Pancreas (tissue), 10 donors: ENCODE data around the gene COQ8A. TPM values are rescaled to one million over a fixed set of nuclear protein-coding genes. Genes with fewer than 3 reads are reported as not detected.

ENCODE experiments used
- ATAC-seq, 4 donors: fragments of 200-7000 bp; cut with Tn5 transposase; one replicate each; pipeline versions ENCODE4 v1.8.0 to v1.9.1; 2020; ENCODE audit warnings: mild to moderate bottlenecking in 4 of 4, moderate library complexity in 4 of 4
- DNase-seq, 6 donors: peaks; one replicate each; pipeline ENCODE4 v3.0.0-alpha.2; 2020
- FAIRE-seq: peaks from 2 replicates; lab custom pipeline; 2012; peaks lifted over from hg19 to GRCh38; lab: Jason Lieb, UNC
- H3K27ac ChIP-seq, 4 donors: fragments of 200-600 bp; sonication (generic); 1 replicate in 3 of 4; 2 replicates in 1 of 4; pipeline versions ENCODE4 v1.5.0 to v1.8.0; 2020
- H3K27me3 ChIP-seq, 4 donors: fragments of 200-600 bp; one replicate each; pipeline ENCODE4 v1.8.0; 2021
- H3K36me3 ChIP-seq, 3 donors: fragments of 200-600 bp; sonication (generic) in 1 of 3; one replicate each; pipeline versions ENCODE4 v1.5.0 to v1.8.0; 2020 to 2021
- H3K4me1 ChIP-seq, 3 donors: fragments of 200-600 bp; one replicate each; pipeline ENCODE4 v1.8.0; 2021
- H3K4me3 ChIP-seq, 4 donors: fragments of 200-600 bp; sonication (generic) in 2 of 4; one replicate each; pipeline versions ENCODE4 v1.5.0 to v1.8.0; 2020 to 2021
- H3K9me3 ChIP-seq, 4 donors: fragments of 200-600 bp; one replicate each; pipeline ENCODE4 v1.8.0; 2021
- CTCF ChIP-seq, 4 donors: fragments of 200-600 bp; sonication (generic) in 3 of 4; IDR thresholded peaks; one replicate each; pipeline versions ENCODE4 v1.5.0 to v1.8.0; 2021; ENCODE audit warnings: antibody characterized with exemption in 4 of 4
- WGBS, 2 donors: extraction: QIAGEN DNeasy Blood & Tissue Kit; methylation state at CpG; one replicate each; pipeline ENCODE4 v1.1.7; 2013; 5-methylcytosine and 5-hydroxymethylcytosine counted together
- intact Hi-C, 3 donors: fragments of 100-400 bp; cut with DNase I; formaldehyde crosslinking; loops; one replicate each; pipeline versions ENCODE4 v1.11.1 to v1.14.2; 2022
- polyA plus RNA-seq, 2 donors: library from polyadenylated mRNA; stranded (reverse); fragments of 200-250 nt; gene quantifications; one replicate each; pipeline ENCODE4 v1.2.3, GENCODE V29; 2013
- total RNA-seq, 6 donors: library from RNA; stranded (reverse); fragmentation: NEBNext Ultra II Directional in 4 of 6; extraction: Animal tissue kit (Norgen Biotek cat#: 25700) in 4 of 6; gene quantifications; one replicate each; pipeline versions ENCODE4 v1.2.1 to v1.2.4, GENCODE V29; 2021 to 2023
- donor health status: healthy with polysubstance abuse.
- donor health status: DM: no; HTN: no; CAD: no; lungs with moderate emphysema.
- donor health status: DM: no; HTN: no; CAD: no.
- donor health status: control.
- donor health status: control.
- donor health status: Bipolar disorder and iron deficiency.
- donor health status: DM: yes; HTN: yes; CAD: no.
- donor health status: DM: no; HTN: no; CAD: no.
- donor health status: DM: no; HTN: no; CAD: no.
- donor health status: DM: yes; HTN: yes; CAD: no.

COQ8A gene
- total and polyA plus RNA-seq, 8 donors: 61.2 to 169 (median 92.5) TPM

DNA sequence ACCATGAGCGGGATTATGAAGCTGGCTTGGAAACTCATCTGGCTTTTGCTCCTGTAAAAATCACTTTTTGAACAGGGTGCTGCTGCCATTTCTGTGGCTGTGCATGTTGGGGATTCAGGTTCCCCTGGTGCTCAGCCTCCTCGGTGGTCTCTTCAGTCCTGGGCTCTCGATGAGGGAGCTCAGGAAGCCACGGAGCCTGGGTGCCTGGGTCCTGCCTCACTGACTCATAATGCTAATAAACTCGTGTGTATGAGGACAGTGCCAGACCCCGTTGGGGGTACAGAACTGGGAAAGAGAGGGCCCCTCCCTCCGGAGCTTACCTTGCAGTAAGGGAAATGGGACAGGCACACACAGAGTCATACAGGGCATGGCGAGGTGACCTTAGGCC is 5.8 kb downstream of the COQ8A start:
- 22 to 24% methylated on average over 8 of the region's 8 CpGs for WGBS, 2 donors
- peaks cover 0 to 7% (median 0%) of the 10 kb centered on the region in 3 donors for H3K36me3 ChIP-seq
- H3K4me1 ChIP-seq: peaks cover 36 to 63% (median 38%) of the 10 kb centered on the region in 3 donors
- TF ChIP-seq CTCF (IDR thresholded peaks at IDR 0.05): no peak
- H3K27ac ChIP-seq: peak overlapping the region; percentile 88 to 98 (median 92)
- DNase-seq (peak in 1 of 6 donors; percentile 46), ATAC-seq (peak in 2 of 4 donors; percentile 0 to 1), FAIRE-seq (no peak)
- no peaks in the 10 kb centered on the region for H3K9me3 ChIP-seq
- intact Hi-C loops: no loop called here
- H3K27me3 ChIP-seq: no peaks in the 10 kb centered on the region
- H3K4me3 ChIP-seq: peak overlapping the region in 3 of 4 donors; percentile 2 to 25 (median 23)

GRCh38 chr1:226946285-226946684 is 6.2 kb downstream of the COQ8A start:
- no peak for TF ChIP-seq CTCF (IDR thresholded peaks at IDR 0.05)
- 60 to 70% methylated on average over 9 of the region's 9 CpGs for WGBS, 2 donors
- peaks cover 36 to 67% (median 38%) of the 10 kb centered on the region in 3 donors for H3K4me1 ChIP-seq
- peaks cover 0 to 7% (median 0%) of the 10 kb centered on the region in 3 donors for H3K36me3 ChIP-seq
- no peak for DNase-seq
- no peaks in the 10 kb centered on the region for H3K9me3 ChIP-seq
- H3K27ac ChIP-seq: peak overlapping the region; percentile 88 to 98 (median 92)
- intact Hi-C loops: no loop called here
- no peak for ATAC-seq
- no peak for FAIRE-seq
- H3K4me3 ChIP-seq: peak overlapping the region in 3 of 4 donors; percentile 2 to 25 (median 23)
- no peaks in the 10 kb centered on the region for H3K27me3 ChIP-seq

DNA sequence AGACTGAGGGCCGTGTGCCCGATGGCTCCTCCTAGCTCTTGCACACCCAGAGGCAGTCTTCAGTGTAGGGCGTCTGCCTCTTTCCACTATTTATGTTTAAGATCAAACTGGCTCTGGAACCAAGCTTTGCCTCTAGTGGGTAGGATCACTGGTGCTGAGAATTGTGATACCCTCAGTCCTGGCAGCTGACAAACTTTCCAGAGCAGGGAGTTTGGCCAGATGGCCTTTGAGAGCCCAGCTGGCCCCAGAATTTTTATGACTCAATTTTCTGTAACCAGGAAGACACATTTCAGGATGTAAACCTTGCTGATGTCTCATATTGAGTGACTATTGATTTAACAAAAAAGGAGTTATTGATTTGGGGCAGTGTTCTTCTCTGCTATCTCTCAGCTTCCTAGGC is 6.7 kb downstream of the COQ8A start:
- peaks cover 0 to 7% (median 0%) of the 10 kb centered on the region in 3 donors for H3K36me3 ChIP-seq
- FAIRE-seq (no peak), ATAC-seq (peak in 3 of 4 donors; percentile 4 to 18 (median 5)), DNase-seq (peak in 2 of 6 donors; percentile 63 to 64)
- no peaks in the 10 kb centered on the region for H3K27me3 ChIP-seq
- WGBS, 2 donors: 44 to 47% methylated on average over 3 of the region's 3 CpGs
- peak overlapping the region; percentile 88 to 98 (median 92) for H3K27ac ChIP-seq
- TF ChIP-seq CTCF (IDR thresholded peaks at IDR 0.05): no peak
- peaks cover 36 to 66% (median 38%) of the 10 kb centered on the region in 3 donors for H3K4me1 ChIP-seq
- peak overlapping the region in 1 of 4 donors; percentile 23 for H3K4me3 ChIP-seq
- H3K9me3 ChIP-seq: no peaks in the 10 kb centered on the region
- intact Hi-C loops: no loop called here

GRCh38 chr1:226948051-226948450 is 8.0 kb downstream of the COQ8A start:
- FAIRE-seq (no peak), DNase-seq (no peak), ATAC-seq (no peak)
- H3K27me3 ChIP-seq: no peaks in the 10 kb centered on the region
- peaks cover 0 to 7% (median 0%) of the 10 kb centered on the region in 3 donors for H3K36me3 ChIP-seq
- 94 to 98% methylated on average over 2 of the region's 2 CpGs for WGBS, 2 donors
- H3K4me1 ChIP-seq: peaks cover 36 to 61% (median 39%) of the 10 kb centered on the region in 3 donors
- H3K4me3 ChIP-seq: no peak overlapping the region
- H3K27ac ChIP-seq: peak overlapping the region in 3 of 4 donors; percentile 88 to 98 (median 90)
- TF ChIP-seq CTCF (IDR thresholded peaks at IDR 0.05): no peak
- intact Hi-C loops: no loop called here
- no peaks in the 10 kb centered on the region for H3K9me3 ChIP-seq

DNA sequence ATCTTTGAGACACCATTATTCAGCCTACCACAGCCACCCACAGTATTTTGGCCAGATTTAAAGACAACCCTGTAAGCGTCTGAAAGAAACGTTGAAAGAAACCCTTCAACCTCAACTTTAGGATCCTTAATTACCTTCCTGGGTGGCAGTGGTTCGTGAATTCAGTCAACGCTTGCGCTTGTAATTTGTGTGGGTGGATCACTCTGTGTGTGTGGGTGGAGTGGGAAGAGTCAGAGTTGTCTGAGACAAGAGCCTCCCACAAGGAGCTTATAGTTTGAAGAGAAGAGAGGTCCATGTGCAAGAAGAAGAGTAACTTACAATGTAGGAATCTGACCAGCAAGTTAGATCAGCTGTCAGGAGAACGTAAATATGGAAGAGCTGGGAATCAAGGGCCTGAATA is 8.4 kb downstream of the COQ8A start:
- FAIRE-seq: no peak
- H3K4me3 ChIP-seq: no peak overlapping the region
- no peaks in the 10 kb centered on the region for H3K9me3 ChIP-seq
- intact Hi-C loops: no loop called here
- TF ChIP-seq CTCF (IDR thresholded peaks at IDR 0.05): no peak
- no peak for ATAC-seq
- H3K36me3 ChIP-seq: peaks cover 0 to 7% (median 0%) of the 10 kb centered on the region in 3 donors
- peaks cover 34 to 59% (median 39%) of the 10 kb centered on the region in 3 donors for H3K4me1 ChIP-seq
- 94 to 98% methylated on average over 6 of the region's 6 CpGs for WGBS, 2 donors
- H3K27me3 ChIP-seq: no peaks in the 10 kb centered on the region
- DNase-seq: no peak
- peak overlapping the region in 1 of 4 donors; percentile 12 for H3K27ac ChIP-seq
